GM18498 (cell line): ENCODE results near the gene PTPN20.

ENCODE experiments used
- ATAC-seq: cut with Tn5 transposase; IDR thresholded peaks from one replicate; pipeline ENCODE4 v1.9.1; 2021; ENCODE audit warnings: mild to moderate bottlenecking, moderate library complexity; ENCODE audit not compliant: unreplicated experiment

Gene PTPN20

DNA sequence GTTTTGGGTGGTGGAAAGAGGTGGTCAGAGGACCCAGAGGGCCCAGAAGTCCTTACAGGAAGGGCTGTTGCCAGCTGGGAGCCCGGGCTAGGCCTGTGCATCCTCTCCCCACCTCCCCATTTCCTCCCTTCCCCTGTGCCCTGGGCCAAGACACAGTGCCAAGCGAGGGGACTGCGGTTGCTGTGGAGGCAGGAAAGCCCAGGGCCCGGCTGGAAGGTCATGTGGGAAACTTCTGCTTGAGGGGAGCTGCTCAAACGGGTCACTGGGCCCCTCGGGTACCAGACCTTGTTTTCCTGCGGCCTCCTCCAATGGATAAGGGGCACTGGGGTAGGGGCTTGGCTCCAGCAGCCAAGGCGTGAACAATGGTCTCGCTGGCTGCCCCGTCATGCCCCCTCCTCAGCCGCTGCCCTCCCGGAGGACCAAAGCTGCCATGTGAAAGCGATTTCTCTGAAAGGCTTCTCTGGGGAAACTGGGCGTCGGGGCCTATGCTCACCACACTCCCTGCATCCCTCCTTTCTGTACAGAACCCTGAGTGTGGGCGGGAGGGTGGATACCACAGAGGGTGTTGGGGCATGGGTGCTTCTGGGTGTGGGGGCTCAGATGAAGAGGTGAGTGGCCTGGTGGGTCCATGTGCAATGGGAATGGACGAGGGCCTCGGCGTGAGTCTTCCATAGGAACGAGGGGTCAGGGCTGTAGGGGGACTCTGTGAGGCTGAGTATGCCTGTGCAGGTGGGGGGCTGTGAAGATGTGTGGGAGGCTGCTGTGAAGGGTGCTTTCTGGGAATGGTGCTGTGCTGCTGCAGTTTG lies 135.3 kb downstream of the PTPN20 start:
- ATAC-seq, result no peak

DNA sequence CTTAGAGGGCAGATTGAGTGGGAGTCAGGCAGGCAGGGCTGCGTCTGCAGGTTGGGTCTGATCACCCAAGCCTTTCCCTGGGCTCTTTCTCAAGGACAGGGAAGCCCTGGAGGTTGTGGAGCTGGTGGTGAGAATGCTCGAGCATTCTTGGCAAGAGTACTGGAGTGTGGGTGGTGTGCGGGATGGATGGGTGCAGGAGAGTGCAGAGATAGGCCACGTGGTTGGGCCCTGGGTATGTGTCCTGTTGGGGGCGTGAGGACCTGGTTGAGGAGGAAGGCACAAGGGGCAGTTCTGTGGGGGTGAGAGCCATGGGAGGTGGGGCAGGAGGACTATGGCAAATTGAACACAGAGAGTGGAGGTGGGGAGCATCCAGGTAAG lies 135.9 kb downstream of the PTPN20 start:
- no peak for ATAC-seq

DNA sequence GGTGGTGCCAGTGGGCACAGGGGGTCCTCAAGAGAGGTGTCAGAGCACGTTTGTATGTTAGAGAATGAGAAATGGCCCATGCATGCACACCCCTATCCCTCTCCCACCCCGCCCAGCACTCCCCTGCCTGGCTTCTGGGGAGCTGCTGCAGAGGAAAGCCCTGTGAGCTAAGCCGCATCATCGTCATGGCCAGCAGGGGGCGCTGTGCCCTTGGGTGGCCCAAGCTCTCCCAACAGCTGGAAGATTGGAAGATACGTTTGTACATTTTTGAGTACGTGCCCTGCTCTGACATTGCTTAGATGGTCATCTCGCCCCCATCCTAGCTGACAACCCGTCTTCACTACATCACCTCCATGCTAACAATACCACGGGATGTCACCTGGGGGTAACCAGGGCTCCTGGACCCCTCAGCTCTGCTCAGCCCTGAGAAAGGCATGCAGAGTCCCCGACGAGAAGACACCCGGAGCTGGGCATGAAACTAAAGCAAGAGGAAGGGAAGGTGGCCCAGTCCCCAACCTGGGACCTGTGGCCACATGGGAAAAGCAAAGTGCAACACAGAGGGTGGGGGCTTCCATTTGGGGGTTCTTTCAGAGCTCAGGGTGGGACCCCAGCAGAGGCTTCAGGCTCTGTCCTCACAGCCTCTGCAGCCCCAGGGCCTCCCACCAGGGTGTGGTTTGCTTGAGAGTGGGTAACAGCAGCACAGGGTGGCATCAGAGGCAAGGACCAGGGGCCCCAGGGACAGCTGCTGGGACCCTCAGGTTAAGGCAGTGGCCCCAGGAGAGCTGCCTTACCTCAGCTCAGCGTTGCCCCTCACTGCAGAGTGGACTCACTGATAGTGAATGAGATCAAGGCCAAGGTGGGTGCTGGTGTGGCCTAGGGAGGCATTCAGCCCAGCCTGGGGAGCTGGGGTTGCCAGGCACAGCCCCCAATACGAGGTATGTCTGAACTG lies 136.6 kb downstream of the PTPN20 start:
- no peak for ATAC-seq

DNA sequence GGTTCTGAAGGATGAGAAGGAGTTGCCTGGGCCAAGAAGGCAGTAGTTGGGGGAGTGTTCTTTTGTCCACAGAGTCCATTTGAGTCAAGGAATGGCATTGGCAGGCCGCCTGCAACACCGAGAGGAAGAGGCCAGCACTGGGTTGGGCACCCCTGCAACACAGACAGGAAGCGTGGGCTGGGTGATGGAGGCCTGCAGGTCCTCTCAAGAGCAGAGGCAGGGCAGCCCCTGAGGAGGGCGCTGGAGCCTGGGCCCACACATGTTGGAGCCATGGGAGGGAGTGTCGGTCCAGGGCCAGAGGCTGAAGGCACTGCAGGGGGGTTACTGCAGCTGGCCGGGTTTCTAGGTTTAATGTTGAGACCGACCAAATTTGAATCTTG lies 137.3 kb downstream of the PTPN20 start:
- no peak for ATAC-seq

DNA sequence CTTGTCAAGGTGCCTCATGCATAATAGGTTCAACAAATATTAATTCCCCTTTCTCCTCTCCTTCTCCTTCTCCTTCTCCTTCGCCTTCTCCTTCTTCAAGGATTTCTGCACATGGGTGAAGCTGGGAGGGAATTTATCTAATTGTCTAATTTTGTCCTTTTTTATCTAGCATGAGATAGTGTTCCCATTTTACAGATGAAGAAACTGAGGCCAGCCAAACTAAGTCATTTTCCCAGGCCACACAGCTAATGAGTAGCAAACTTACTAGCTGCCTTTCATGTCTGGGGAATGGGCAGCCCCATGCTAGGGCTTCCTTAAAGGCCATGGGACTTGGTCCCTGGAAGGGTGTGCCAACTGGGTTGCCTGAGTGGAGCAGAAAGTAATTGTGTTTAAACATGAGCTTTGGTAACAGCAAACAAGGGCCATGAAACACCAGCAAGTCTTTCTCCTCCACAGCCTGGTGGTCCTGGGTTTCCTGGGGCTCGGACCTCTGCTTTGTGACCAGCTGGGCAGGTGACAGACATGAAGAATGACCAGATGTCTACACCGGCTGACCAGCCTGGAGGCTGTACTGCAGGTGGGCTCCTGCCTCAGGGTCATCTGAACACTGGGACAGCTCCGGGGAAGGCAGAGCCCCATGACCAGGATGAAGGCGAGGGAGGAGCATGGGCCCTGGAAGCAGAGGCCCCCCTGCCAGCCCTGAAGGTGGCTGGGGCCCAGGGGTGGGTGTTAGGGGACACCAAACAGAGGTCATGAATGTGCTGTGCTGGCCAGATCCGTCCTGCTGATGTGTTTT lies 138.0 kb downstream of the PTPN20 start:
- ATAC-seq, result no peak

DNA sequence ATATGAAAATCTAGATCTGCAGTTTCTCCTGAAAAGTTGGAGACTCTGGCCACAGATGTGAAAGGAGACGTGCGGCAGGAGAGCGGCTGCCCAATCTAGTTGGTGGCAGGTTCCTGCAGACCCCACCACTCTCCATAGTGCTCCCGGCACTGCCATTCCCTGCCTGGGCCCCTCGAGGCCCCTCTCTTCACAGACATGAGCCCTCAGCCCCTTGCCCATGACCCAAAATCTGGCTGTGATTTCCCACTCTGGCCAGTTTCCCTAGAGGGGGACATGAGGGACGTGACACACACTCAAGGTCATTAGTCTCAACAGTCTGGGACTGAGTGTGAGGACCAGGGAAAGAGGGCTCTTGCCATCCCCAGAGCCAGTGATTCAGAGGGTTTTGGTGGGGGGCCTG lies 138.7 kb downstream of the PTPN20 start:
- no peak for ATAC-seq

DNA sequence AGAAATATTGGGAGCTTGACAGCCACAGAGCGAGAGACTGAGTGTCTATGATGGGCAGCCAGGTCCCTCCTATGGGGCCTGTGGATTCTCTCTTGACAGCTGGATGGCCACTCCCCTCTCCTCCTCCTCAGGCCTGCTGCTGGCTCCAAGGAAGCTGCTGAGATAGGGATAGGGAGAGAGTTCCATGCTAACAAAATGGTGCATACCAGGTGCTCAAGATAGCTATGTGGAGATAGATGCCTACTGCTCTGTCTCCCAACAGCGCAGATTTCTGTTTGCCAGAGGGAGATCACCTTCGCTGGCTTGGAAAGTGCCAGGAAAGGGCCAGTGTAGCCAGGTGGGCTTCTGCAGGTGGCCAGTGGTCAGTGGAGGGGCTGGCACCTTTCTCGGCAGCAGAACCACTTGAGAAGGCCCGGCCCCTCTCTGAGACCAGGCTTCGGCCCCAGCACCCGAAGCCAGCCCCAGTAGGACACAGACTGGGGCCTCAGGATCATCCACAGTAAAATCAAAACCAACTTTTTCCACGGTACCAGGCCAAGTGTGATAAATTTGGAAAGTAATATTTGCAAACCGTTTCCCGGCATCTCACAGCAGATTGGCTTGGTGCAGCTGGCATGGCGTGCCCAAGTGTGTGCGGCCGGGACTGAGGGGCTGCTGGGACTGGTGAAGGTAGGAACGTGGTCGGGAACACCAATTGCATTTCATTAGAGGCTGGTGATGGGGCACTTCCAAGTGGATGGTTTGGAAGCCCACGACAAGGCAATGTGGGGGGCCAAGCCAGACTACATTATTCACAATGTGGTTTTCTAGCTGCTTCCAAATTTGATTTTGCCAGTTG lies 139.6 kb downstream of the PTPN20 start:
- ATAC-seq, result no peak

DNA sequence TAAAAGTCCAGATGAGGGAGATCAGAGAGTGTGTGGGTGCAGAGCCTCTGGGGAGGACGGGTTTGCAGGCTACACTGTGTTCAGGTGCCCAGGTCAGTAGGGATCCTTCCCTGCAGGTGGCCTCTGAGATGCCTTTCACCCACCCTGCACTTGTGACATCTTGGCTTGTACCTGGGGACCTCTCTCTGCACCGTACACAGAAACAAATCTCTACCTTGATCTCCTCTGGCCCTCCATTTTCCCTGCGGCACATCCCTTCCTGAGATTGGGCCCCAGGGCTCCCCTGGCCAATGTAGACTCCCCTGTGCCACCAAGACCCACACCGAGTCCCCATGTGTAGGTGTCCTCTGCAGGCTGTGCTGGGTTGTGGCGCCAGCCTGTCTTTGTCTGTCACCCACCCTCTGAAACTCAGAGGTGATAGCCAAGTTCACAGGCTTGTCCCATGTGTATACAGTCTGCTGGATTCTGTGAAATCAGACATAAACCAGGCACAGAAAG lies 140.6 kb downstream of the PTPN20 start:
- no peak for ATAC-seq
